IMR-90 (cell line): ENCODE results near the gene ITGB1BP1. TPM values are rescaled to one million over a fixed set of nuclear protein-coding genes. Genes with fewer than 3 reads are reported as not detected.

Experiments used
- ATAC-seq: fragments of 200-7000 bp; cut with Tn5 transposase; 2 replicates; pipeline ENCODE4 v1.9.1; 2020; ENCODE audit warnings: low read depth, mild to moderate bottlenecking, moderate library complexity
- BruUV-seq: library from RNA; stranded (reverse); fragments of 400-500 nt; replicated peaks from 2 replicates; lab custom pipeline; 2021; lab: Mats Ljungman, UMichigan
- CTCF ChIA-PET: fragments of 300-600 bp; formaldehyde crosslinking; extraction: SDS; loops from one replicate; lab custom pipeline; 2021; ENCODE audit warnings: antibody characterized with exemption; lab: Yijun Ruan, JAX
- POLR2A ChIA-PET: fragments of 300-600 bp; sonication (Branson Sonifier 250); formaldehyde crosslinking; loops from one replicate; lab custom pipeline; 2022; ENCODE audit warnings: antibody characterized with exemption; ENCODE audit not compliant: unreplicated experiment; lab: Charles Lee
- DNase-seq: peaks from one replicate; pipeline ENCODE4 v3.0.0; 2013
- H2AFZ ChIP-seq: replicated peaks from 2 replicates; pipeline ENCODE3; 2013; ENCODE audit warnings: low read length, mild to moderate bottlenecking; ENCODE audit not compliant: poor library complexity
- H2AK5ac ChIP-seq: 2 replicates; pipeline ENCODE4 v1.6.1; 2013; ENCODE audit warnings: low read depth, low read length, inconsistent platforms
- H2AK9ac ChIP-seq: replicated peaks from 2 replicates; pipeline ENCODE3; 2013; ENCODE audit warnings: mild to moderate bottlenecking, low read depth, low read length, moderate library complexity; ENCODE audit not compliant: poor library complexity
- H2BK120ac ChIP-seq: 2 replicates; pipeline ENCODE4 v1.6.1; 2013; ENCODE audit warnings: low read depth, low read length, inconsistent platforms
- H2BK15ac ChIP-seq: 3 replicates; pipeline ENCODE4 v1.6.1; 2013; ENCODE audit warnings: low read depth, low read length, inconsistent platforms
- H2BK20ac ChIP-seq: 2 replicates; pipeline ENCODE4 v1.6.1; 2013; ENCODE audit warnings: low read depth, mild to moderate bottlenecking, inconsistent platforms, low read length, moderate library complexity
- H2BK5ac ChIP-seq: 2 replicates; pipeline ENCODE4 v1.6.1; 2013; ENCODE audit warnings: mild to moderate bottlenecking, low read depth, low read length, inconsistent platforms; ENCODE audit not compliant: poor library complexity, severe bottlenecking
- H3K14ac ChIP-seq: replicated peaks from 2 replicates; pipeline ENCODE4 v1.6.1; 2013; ENCODE audit warnings: low read depth, low read length, inconsistent platforms
- H3K18ac ChIP-seq: 2 replicates; pipeline ENCODE4 v1.6.1; 2013; ENCODE audit warnings: low read depth, low read length, control low read depth
- H3K23ac ChIP-seq: 2 replicates; pipeline ENCODE4 v1.6.1; 2013; ENCODE audit warnings: low read depth, low read length, inconsistent platforms
- H3K27ac ChIP-seq: 2 replicates; pipeline ENCODE4 v1.5.1; 2013; ENCODE audit warnings: mild to moderate bottlenecking, control low read depth, low read length; ENCODE audit not compliant: insufficient read depth
- H3K27me3 ChIP-seq: 2 replicates; pipeline ENCODE4 v1.6.1; 2013; ENCODE audit warnings: low read length; ENCODE audit not compliant: control insufficient read depth, insufficient read depth
- H3K36me3 ChIP-seq: 2 replicates; pipeline ENCODE4 v1.6.1; 2013; ENCODE audit warnings: low read length, mixed read lengths; ENCODE audit not compliant: control insufficient read depth, insufficient read depth
- H3K4ac ChIP-seq: 2 replicates; pipeline ENCODE4 v1.6.1; 2013; ENCODE audit warnings: low read depth, low read length, inconsistent platforms
- H3K4me1 ChIP-seq: 2 replicates; pipeline ENCODE4 v1.6.1; 2013; ENCODE audit warnings: low read length, mixed read lengths; ENCODE audit not compliant: control insufficient read depth, insufficient read depth
- H3K4me2 ChIP-seq: 2 replicates; pipeline ENCODE4 v1.6.1; 2013; ENCODE audit warnings: low read depth, mild to moderate bottlenecking, control low read depth, low read length, moderate library complexity
- H3K4me3 ChIP-seq: 2 replicates; pipeline ENCODE4 v1.5.1; 2013; ENCODE audit warnings: low read depth, mild to moderate bottlenecking, control low read depth, low read length, moderate library complexity; ENCODE audit not compliant: insufficient read depth
- H3K56ac ChIP-seq: 2 replicates; pipeline ENCODE4 v1.6.1; 2013; ENCODE audit warnings: low read length, inconsistent platforms; ENCODE audit not compliant: insufficient read depth; ENCODE audit errors: extremely low read depth
- H3K79me1 ChIP-seq, 2 experiments: 2 replicates each; pipeline ENCODE4 v1.6.1; 2013; ENCODE audit warnings: low read length in 2 of 2, inconsistent platforms in 1 of 2, low read depth in 1 of 2
- H3K9ac ChIP-seq: 2 replicates; pipeline ENCODE4 v1.6.1; 2013; ENCODE audit warnings: low read depth, low read length, control low read depth
- H3K9me1 ChIP-seq: 2 replicates; pipeline ENCODE4 v1.6.1; 2013; ENCODE audit warnings: low read length, inconsistent platforms; ENCODE audit not compliant: insufficient read depth
- H3K9me3 ChIP-seq: 2 replicates; pipeline ENCODE4 v1.6.1; 2013; ENCODE audit warnings: low read length; ENCODE audit not compliant: control insufficient read depth, insufficient read depth
- H4K20me1 ChIP-seq: 2 replicates; pipeline ENCODE4 v1.6.1; 2013; ENCODE audit warnings: low read length, inconsistent platforms; ENCODE audit not compliant: insufficient read depth
- H4K5ac ChIP-seq: 2 replicates; pipeline ENCODE4 v1.6.1; 2013; ENCODE audit warnings: mild to moderate bottlenecking, low read depth, low read length, control low read depth
- H4K8ac ChIP-seq, 2 experiments: 2 replicates each; pipeline ENCODE4 v1.6.1; 2013; ENCODE audit warnings: low read depth in 2 of 2, low read length in 2 of 2, control low read depth in 1 of 2, inconsistent platforms in 1 of 2
- H4K91ac ChIP-seq: 2 replicates; pipeline ENCODE4 v1.6.1; 2013; ENCODE audit warnings: low read depth, low read length, inconsistent platforms; ENCODE audit not compliant: insufficient read depth
- BHLHE40 ChIP-seq: fragments of 150-350 bp; IDR thresholded peaks from 2 replicates; pipeline ENCODE4 v1.6.1; 2016; ENCODE audit warnings: mild to moderate bottlenecking, low read depth, low read length
- CEBPB ChIP-seq: IDR thresholded peaks from 2 replicates; pipeline ENCODE4 v1.6.1; 2012; ENCODE audit warnings: low read depth, low read length, improper control_type of control experiment
- CHD1 ChIP-seq: IDR thresholded peaks from 2 replicates; pipeline ENCODE4 v1.6.1; 2012; ENCODE audit warnings: low read depth, low read length, improper control_type of control experiment
- CTCF ChIP-seq: conservative IDR thresholded peaks from 2 replicates; pipeline ENCODE4 v1.5.1; 2012; ENCODE audit warnings: mild to moderate bottlenecking, low read depth, low read length, improper control_type of control experiment
- FOS ChIP-seq: fragments of 150-350 bp; IDR thresholded peaks from 2 replicates; pipeline ENCODE4 v1.6.1; 2016; ENCODE audit warnings: low read depth, low read length
- MAFK ChIP-seq: IDR thresholded peaks from 2 replicates; pipeline ENCODE4 v1.6.1; 2012; ENCODE audit warnings: low read depth, low read length, improper control_type of control experiment
- MAZ ChIP-seq: IDR thresholded peaks from 2 replicates; pipeline ENCODE4 v1.6.1; 2012; ENCODE audit warnings: low read depth, mild to moderate bottlenecking, low read length, improper control_type of control experiment, moderate library complexity, borderline replicate concordance
- MXI1 ChIP-seq: IDR thresholded peaks from 2 replicates; pipeline ENCODE4 v1.6.1; 2012; ENCODE audit warnings: low read depth, mild to moderate bottlenecking, low read length, moderate library complexity, borderline replicate concordance
- NFE2L2 ChIP-seq: fragments of 150-350 bp; IDR thresholded peaks from 2 replicates; pipeline ENCODE4 v1.6.1; 2016; ENCODE audit warnings: low read depth, mild to moderate bottlenecking, low read length
- POLR2A ChIP-seq: IDR thresholded peaks from 2 replicates; pipeline ENCODE4 v1.6.1; 2012; ENCODE audit warnings: mild to moderate bottlenecking, low read depth, low read length
- RAD21 ChIP-seq: IDR thresholded peaks from 2 replicates; pipeline ENCODE4 v1.6.1; 2012; ENCODE audit warnings: low read length, improper control_type of control experiment
- RCOR1 ChIP-seq: IDR thresholded peaks from 2 replicates; pipeline ENCODE4 v1.6.1; 2012; ENCODE audit warnings: mild to moderate bottlenecking, low read length, improper control_type of control experiment; ENCODE audit not compliant: insufficient replicate concordance
- RFX5 ChIP-seq: IDR thresholded peaks from 2 replicates; pipeline ENCODE4 v1.8.0; 2012; ENCODE audit warnings: low read depth, mild to moderate bottlenecking, low read length, moderate library complexity
- SMC3 ChIP-seq: fragments of 150-350 bp; IDR thresholded peaks from 2 replicates; pipeline ENCODE4 v1.6.1; 2016; ENCODE audit warnings: low read depth, mild to moderate bottlenecking, antibody characterized with exemption, low read length, moderate library complexity
- WGBS, 2 experiments: methylation state at CpG; one replicate each; pipeline versions ENCODE4 v1.1.5 to v1.1.7; 2013; ENCODE audit warnings: missing lambda C conversion rate in 2 of 2; ENCODE audit not compliant: insufficient read length in 1 of 2; ENCODE audit errors: extremely low coverage in 2 of 2; 5-methylcytosine and 5-hydroxymethylcytosine counted together
- dilution Hi-C: fragments of 300-500 bp; cut with HindIII; formaldehyde crosslinking; loops from one replicate; pipeline ENCODE4 v1.14.3; 2018; ENCODE audit warnings: low sequenced_read_pairs; ENCODE audit not compliant: unreplicated experiment
- in situ Hi-C: fragments of 300-500 bp; cut with MboI; formaldehyde crosslinking; loops from 3 replicates; pipeline ENCODE4 v1.14.3; 2019; ENCODE audit warnings: low sequenced_read_pairs, inconsistent platforms, mixed read lengths
- intact Hi-C: fragments of 100-400 bp; cut with micrococcal nuclease; formaldehyde crosslinking; loops from 2 replicates; pipeline ENCODE4 v1.10.0; 2022
- polyA plus RNA-seq, 3 experiments: library from polyadenylated mRNA; depleted of rRNA; stranded (reverse); fragments of >200 nt; gene quantifications; 2 replicates each; pipeline ENCODE4 v1.2.3, GENCODE V29; 2012; ENCODE audit warnings: low replicate concordance in 1 of 3
- total RNA-seq: library from RNA; depleted of rRNA; stranded (reverse); fragments of >200 nt; gene quantifications from 2 replicates; pipeline ENCODE4 v1.2.3, GENCODE V29; 2012
- TF ChIP-seq, protein P1 (sequence below): fragments of 150-350 bp; IDR thresholded peaks from 2 replicates; pipeline ENCODE4 v1.6.1; 2016; ENCODE audit warnings: low read depth, mild to moderate bottlenecking, low read length, moderate library complexity, borderline replicate concordance
- TF ChIP-seq, protein P2 (sequence below): fragments of 150-350 bp; IDR thresholded peaks from 2 replicates; pipeline ENCODE4 v1.6.1; 2017; ENCODE audit warnings: mild to moderate bottlenecking, antibody characterized with exemption, low read length, low read depth

The ITGB1BP1 gene
- total and polyA plus RNA-seq, 2 of the 4 experiments (the other 2 are of a cell fraction): 48.6 to 88.1 TPM

GRCh38 chr2:9373047-9373446 is 50.3 kb downstream of the ITGB1BP1 start:
- Histone ChIP-seq H3K14ac (no peak overlapping the region), H4K91ac (no peak overlapping the region), H2AK5ac (no peak overlapping the region), H2BK15ac (no peak overlapping the region), H2BK5ac (no peak overlapping the region), H4K5ac (no peak overlapping the region), H4K8ac (no peak overlapping the region), H3K18ac (no peak overlapping the region), H3K56ac (no peak overlapping the region), H3K4me1 (peaks cover 17% of the 10 kb centered on the region), H4K20me1 (no peaks in the 10 kb centered on the region), H2BK120ac (no peak overlapping the region), H3K9ac (no peak overlapping the region), H2BK20ac (no peak overlapping the region), H3K79me1 (peaks cover 31 to 70% of the 10 kb centered on the region in 2 experiments), H3K27ac (no peak overlapping the region), H3K36me3 (peaks cover 33% of the 10 kb centered on the region), H3K4me3 (no peak overlapping the region), H3K9me1 (peaks cover 16% of the 10 kb centered on the region), H3K9me3 (no peaks in the 10 kb centered on the region), H3K23ac (no peak overlapping the region), H3K4me2 (no peak overlapping the region), H2AFZ (no peak overlapping the region), H2AK9ac (no peak overlapping the region), H3K4ac (no peak overlapping the region), H3K27me3 (no peaks in the 10 kb centered on the region)
- no TSS peak for BruUV-seq
- intact Hi-C loops (loop anchor here (5.0 kb wide), 1 partner anchor 166 kb away; the partner anchor contains the start of gene ASAP2), dilution Hi-C loops (no loop called here), in situ Hi-C loops (loop anchor here (10.0 kb wide), 1 partner anchor 228 kb away; no protein-coding TSS in a partner anchor)
- ATAC-seq: no peak
- CTCF ChIA-PET: no interaction called here
- no peak for DNase-seq
- TF ChIP-seq CTCF (no peak), CHD1 (no peak), RCOR1 (no peak), FOS (no peak), RFX5 (no peak), MAZ (no peak), CEBPB (no peak), MAFK (no peak), RAD21 (no peak), BHLHE40 (no peak), POLR2A (no peak), NFE2L2 (no peak), SMC3 (no peak), MXI1 (no peak)
- TF ChIP-seq, protein P1, sequence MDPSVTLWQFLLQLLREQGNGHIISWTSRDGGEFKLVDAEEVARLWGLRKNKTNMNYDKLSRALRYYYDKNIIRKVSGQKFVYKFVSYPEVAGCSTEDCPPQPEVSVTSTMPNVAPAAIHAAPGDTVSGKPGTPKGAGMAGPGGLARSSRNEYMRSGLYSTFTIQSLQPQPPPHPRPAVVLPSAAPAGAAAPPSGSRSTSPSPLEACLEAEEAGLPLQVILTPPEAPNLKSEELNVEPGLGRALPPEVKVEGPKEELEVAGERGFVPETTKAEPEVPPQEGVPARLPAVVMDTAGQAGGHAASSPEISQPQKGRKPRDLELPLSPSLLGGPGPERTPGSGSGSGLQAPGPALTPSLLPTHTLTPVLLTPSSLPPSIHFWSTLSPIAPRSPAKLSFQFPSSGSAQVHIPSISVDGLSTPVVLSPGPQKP: no peak
- TF ChIP-seq, protein P2, sequence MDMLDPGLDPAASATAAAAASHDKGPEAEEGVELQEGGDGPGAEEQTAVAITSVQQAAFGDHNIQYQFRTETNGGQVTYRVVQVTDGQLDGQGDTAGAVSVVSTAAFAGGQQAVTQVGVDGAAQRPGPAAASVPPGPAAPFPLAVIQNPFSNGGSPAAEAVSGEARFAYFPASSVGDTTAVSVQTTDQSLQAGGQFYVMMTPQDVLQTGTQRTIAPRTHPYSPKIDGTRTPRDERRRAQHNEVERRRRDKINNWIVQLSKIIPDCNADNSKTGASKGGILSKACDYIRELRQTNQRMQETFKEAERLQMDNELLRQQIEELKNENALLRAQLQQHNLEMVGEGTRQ: no peak
- POLR2A ChIA-PET: no interaction called here
- 100% methylated on average over 8 of the region's 17 CpGs; no CpG with 5 or more reads in 1 of the 2 experiments for WGBS, 2 experiments
